Effector CD4-positive, alpha-beta T cell (primary cell): Measurements from ENCODE around the gene PDE7B.

Experiments
- DNase-seq: peaks from one replicate; pipeline ENCODE4 v3.0.0-alpha.2; 2020

PDE7B gene

GRCh38 chr6:135937106-135937505, 85.6 kb downstream of the PDE7B start:
- DNase-seq = no peak

- DNase-seq = no peak
These were observed 87.2 kb downstream of the PDE7B start for GRCh38 chr6:135938576-135939207.

GRCh38 chr6:135939208-135939591, 87.7 kb downstream of the PDE7B start:
- no peak for DNase-seq

GRCh38 chr6:135940616-135941167, 89.2 kb downstream of the PDE7B start:
- no peak for DNase-seq

GRCh38 chr6:135941275-135942025, 89.9 kb downstream of the PDE7B start:
- no peak for DNase-seq

GRCh38 chr6:135944120-135944519, 92.6 kb downstream of the PDE7B start:
- DNase-seq = no peak

- DNase-seq = no peak
These were observed 95.2 kb downstream of the PDE7B start for GRCh38 chr6:135946674-135947073.

- no peak for DNase-seq
These were observed 99.2 kb downstream of the PDE7B start for GRCh38 chr6:135950669-135951068.

GRCh38 chr6:135951169-135951568, 99.7 kb downstream of the PDE7B start:
- DNase-seq = no peak

GRCh38 chr6:135953818-135954217, 102.3 kb downstream of the PDE7B start:
- DNase-seq = no peak

GRCh38 chr6:135955099-135955498, 103.6 kb downstream of the PDE7B start:
- DNase-seq = no peak

- DNase-seq = no peak
These were observed 111.2 kb downstream of the PDE7B start for GRCh38 chr6:135962731-135963130.

GRCh38 chr6:135970750-135971149, 119.2 kb downstream of the PDE7B start:
- no peak for DNase-seq

- no peak for DNase-seq
These were observed 119.8 kb downstream of the PDE7B start for GRCh38 chr6:135971351-135971750.

GRCh38 chr6:135972150-135972549, 120.6 kb downstream of the PDE7B start:
- DNase-seq = no peak

GRCh38 chr6:135972586-135972985, 121.1 kb downstream of the PDE7B start:
- no peak for DNase-seq

GRCh38 chr6:135974426-135974825, 122.9 kb downstream of the PDE7B start:
- DNase-seq = no peak

GRCh38 chr6:135976585-135976984, 125.1 kb downstream of the PDE7B start:
- DNase-seq = no peak

- no peak for DNase-seq
These were observed 131.6 kb downstream of the PDE7B start for GRCh38 chr6:135983093-135983492.

GRCh38 chr6:135983718-135984343, 132.3 kb downstream of the PDE7B start:
- no peak for DNase-seq

GRCh38 chr6:135985471-135985870, 134.0 kb downstream of the PDE7B start:
- no peak for DNase-seq

- DNase-seq = no peak
These were observed 135.7 kb downstream of the PDE7B start for GRCh38 chr6:135987226-135987625.

- DNase-seq = no peak
These were observed 138.9 kb downstream of the PDE7B start for GRCh38 chr6:135990439-135990838.
